ENCODE results near the gene FAM13A.

- TF ChIP-seq, protein P1, sequence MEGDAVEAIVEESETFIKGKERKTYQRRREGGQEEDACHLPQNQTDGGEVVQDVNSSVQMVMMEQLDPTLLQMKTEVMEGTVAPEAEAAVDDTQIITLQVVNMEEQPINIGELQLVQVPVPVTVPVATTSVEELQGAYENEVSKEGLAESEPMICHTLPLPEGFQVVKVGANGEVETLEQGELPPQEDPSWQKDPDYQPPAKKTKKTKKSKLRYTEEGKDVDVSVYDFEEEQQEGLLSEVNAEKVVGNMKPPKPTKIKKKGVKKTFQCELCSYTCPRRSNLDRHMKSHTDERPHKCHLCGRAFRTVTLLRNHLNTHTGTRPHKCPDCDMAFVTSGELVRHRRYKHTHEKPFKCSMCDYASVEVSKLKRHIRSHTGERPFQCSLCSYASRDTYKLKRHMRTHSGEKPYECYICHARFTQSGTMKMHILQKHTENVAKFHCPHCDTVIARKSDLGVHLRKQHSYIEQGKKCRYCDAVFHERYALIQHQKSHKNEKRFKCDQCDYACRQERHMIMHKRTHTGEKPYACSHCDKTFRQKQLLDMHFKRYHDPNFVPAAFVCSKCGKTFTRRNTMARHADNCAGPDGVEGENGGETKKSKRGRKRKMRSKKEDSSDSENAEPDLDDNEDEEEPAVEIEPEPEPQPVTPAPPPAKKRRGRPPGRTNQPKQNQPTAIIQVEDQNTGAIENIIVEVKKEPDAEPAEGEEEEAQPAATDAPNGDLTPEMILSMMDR (IDR thresholded peaks at IDR 0.05; ENCODE audit: low read depth, low read length), result no peak
- TF ChIP-seq POLR2A (IDR thresholded peaks at IDR 0.05; ENCODE audit: extremely low read depth, insufficient read length), result no peak
- TF ChIP-seq MYC (IDR thresholded peaks at IDR 0.05; ENCODE audit: low read depth, low read length), result no peak
- TF ChIP-seq, protein P2, sequence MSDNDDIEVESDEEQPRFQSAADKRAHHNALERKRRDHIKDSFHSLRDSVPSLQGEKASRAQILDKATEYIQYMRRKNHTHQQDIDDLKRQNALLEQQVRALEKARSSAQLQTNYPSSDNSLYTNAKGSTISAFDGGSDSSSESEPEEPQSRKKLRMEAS (IDR thresholded peaks at IDR 0.05; ENCODE audit: low read depth, low read length), result no peak
Observed at GRCh38 chr4:88724406-88724805, 332.6 kb downstream of the FAM13A start.
